Retinal pigment epithelial cell (primary cell): ENCODE measurements around the gene MYL10.
"Not testable (repeated sequence)": the region's sequence is repeated elsewhere in the genome, so short reads cannot be mapped to it uniquely, and the experiment has no call there.

ENCODE experiments used
- DNase-seq: peaks from one replicate; pipeline ENCODE4 v3.0.0-alpha.2; 2010; ENCODE audit warnings: low read depth
- H3K4me3 ChIP-seq: 2 replicates; pipeline ENCODE4 v1.5.1; 2011; ENCODE audit warnings: mild to moderate bottlenecking, low read length, control low read depth, moderate library complexity
- CTCF ChIP-seq: conservative IDR thresholded peaks from 2 replicates; pipeline ENCODE4 v1.5.1; 2011; ENCODE audit warnings: low read depth, low read length, control low read depth, inconsistent platforms

MYL10 gene

DNA sequence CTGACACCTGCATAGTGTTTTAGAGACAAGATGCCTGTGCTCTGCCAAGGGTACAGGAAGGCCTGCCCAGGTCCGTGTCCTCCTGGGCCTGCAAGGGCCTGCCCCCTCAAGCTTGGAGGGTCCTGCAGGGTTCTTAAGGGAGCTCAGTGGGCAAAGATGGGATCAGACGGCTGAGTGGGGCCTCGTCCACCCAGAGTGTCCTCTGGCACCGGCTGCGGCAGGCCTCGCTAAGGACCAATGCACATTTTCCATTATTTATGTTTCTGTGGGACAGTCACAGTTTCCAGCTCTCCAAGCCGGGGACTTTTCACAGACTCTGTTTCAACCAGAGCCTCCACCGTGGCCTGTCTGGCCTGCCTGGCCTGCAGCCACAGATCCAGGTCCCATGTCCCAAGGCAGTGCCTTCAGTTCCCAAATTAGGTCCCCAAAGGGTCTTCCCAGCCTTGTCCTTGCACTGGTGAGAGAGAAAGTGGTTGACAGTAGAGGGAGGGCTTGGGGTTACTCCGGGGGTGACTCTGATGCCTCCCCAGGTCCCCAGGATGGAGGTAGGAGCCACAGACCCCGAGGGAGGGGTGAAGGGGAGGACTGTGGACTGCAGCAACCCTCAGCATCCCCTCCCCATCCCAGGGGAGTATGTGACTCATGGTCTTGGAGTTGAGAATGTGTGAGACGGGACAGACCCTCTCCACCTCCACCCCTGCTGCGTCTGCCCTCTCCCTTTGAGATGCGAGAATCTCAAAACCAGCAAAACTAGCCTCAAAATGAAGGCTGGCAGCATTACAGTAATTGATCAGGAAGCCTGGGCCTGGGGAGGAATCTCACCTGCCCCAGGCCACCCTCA lies 14.8 kb downstream of the MYL10 start:
- no peak for DNase-seq
- H3K4me3 ChIP-seq: no peak overlapping the region
- TF ChIP-seq CTCF: no peak

DNA sequence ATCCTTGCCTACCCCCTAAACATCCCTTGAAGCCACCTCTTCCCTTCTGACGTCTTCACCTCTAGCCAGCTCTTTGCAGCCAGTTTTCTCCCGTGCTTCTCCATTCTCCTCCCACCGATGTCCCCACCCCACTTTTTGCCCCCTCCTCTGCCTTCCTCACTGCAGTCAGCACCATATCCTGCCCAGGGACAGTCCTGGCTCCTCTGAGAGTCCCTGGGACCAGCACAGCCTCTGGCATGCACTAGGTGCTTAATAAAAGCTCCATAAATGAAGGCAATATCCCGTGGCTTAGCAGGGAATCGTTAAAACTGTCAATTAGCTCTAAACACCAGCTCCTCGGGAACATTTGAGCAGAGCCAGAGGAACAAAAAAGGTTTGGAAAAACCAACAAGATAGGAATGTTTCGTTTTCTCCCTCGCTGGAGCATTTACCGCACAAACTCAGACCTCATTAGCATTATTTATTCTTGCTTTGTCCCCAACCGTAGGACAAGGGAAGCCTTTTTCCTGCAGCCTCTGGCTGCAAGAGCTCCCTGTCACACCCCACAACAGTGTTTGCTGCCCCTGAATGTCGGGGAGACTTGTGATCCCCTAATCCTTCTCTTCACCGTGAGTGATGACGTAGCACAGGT lies 16.1 kb downstream of the MYL10 start:
- H3K4me3 ChIP-seq: no peak overlapping the region
- TF ChIP-seq CTCF: no peak
- no peak for DNase-seq

GRCh38 chr7:101608772-101609713 lies 20.1 kb downstream of the MYL10 start:
- TF ChIP-seq CTCF: no peak
- DNase-seq: no peak
- no peak overlapping the region for H3K4me3 ChIP-seq

DNA sequence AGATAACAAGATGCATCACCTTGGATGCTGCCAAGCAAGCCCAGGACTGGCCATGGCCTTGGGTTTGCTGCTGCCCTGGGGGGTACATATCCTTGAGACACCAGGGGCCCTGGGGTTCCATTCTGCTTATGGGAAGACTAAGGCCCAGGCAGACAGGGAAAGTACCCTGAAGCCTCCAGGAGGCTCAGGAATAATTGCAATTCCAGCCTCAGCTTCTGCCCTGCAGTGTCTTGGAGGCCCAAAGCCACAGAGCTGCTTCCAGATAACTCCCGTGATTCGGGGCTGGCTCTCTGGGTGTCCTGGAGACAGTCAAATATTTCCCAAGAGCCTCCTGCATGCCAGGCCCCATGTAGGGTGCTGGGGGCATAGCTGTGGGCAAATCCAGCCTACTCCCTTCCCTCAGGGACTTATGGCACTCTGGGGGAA lies 22.6 kb downstream of the MYL10 start:
- TF ChIP-seq CTCF: no peak
- no peak for DNase-seq
- H3K4me3 ChIP-seq: no peak overlapping the region

DNA sequence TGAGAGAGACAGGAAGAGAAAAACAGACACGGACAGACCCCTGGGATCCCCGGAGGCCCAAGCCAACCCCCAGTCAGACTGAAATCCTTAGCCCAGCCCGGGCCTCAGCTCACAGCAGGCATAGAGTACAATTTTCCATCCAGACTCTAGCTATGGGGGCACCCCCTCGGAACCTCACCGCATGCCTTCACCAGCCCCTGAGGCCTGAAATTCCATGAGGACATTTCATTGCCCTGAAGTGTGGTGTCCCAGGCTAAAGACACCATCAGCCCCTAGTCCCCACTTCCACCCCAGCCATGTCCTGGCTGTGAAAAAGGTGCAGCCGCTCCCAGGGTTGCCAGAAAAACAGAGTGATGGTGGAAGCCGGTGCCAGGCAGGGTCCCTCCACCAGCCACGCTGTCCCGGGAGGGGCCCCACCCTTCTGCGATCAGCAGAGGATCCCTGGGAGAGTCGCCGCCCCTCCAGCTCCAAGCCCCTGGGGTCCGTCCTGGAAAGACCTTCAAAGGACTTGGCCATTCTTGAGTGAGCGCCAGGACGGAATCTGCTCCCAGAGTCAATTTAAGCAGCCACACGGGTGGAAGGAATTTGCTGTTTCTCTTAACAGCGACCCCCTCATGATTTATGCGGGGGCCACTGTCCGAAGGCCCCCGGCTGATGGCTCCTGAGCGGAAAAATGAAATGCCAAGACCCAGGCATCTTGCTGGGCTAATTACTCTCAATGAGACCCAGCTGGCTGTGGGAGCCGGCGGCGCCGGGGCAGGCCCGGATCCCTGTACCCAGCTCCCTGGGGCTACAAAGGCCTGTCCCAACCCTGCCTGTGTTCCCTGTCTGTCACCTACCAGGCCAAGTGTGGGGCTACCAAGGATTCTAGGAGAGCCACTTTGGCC lies 23.2 kb downstream of the MYL10 start:
- DNase-seq: no peak
- TF ChIP-seq CTCF: no peak
- H3K4me3 ChIP-seq: no peak overlapping the region

DNA sequence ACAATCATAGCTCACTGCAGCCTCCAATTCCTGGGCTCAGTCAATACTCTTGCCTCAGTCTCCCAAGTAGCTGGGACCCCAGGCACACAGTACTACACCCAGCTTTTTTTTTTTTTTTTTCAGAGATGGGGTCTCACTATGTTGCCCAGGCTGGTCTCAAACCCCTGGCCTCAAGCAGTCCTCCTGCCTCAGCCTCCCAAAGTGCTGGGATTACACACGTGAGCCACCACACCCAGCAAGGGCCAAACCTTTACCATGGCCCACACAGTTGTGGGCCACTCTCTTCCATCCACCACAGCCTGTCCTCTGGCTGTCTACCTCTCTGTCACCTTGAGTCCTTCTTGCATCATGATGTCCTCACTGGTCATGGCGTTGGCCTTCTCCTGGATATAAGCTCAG lies 24.2 kb downstream of the MYL10 start:
- H3K4me3 ChIP-seq: not testable (repeated sequence)

More for the DNA sequence above, 24.2 kb downstream of the MYL10 start:
- not testable (repeated sequence) for DNase-seq
